Measurements from ENCODE around the gene BABAM2. TPM values are rescaled to one million over a fixed set of nuclear protein-coding genes. Genes with fewer than 3 reads are reported as not detected.

The BABAM2 gene
- total RNA-seq, 4 donors from 2014 or later, result 57.2 to 72.2 (median 67.5) TPM

DNA sequence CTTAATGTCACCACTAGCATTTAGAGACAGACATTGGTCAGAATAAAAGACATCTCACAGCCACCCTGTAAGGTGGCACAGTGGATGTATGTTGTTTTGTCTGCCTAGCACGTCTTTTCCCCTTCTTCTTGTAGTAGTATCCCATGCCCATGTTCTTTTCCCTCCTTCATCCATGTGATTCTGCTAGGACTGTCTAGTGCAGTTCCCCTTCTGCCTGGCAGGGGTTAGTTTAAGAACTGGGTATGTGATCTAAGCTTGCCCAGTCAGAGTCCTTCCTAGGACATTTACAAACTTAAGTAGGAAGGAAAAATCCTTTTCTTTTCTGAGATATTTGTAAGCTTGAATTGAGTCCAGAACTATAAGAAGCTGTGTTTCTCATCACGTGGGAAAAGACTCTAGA is 172.3 kb downstream of the BABAM2 start:
- DNase-seq (no peak), ATAC-seq (no peak)
- in situ Hi-C loops (cut with MboI; ENCODE audit: low sequenced_read_pairs in 4 of 4), result no loop called here
- H3K9me3 ChIP-seq, result no peaks in the 10 kb centered on the region
- TF ChIP-seq, protein P1, sequence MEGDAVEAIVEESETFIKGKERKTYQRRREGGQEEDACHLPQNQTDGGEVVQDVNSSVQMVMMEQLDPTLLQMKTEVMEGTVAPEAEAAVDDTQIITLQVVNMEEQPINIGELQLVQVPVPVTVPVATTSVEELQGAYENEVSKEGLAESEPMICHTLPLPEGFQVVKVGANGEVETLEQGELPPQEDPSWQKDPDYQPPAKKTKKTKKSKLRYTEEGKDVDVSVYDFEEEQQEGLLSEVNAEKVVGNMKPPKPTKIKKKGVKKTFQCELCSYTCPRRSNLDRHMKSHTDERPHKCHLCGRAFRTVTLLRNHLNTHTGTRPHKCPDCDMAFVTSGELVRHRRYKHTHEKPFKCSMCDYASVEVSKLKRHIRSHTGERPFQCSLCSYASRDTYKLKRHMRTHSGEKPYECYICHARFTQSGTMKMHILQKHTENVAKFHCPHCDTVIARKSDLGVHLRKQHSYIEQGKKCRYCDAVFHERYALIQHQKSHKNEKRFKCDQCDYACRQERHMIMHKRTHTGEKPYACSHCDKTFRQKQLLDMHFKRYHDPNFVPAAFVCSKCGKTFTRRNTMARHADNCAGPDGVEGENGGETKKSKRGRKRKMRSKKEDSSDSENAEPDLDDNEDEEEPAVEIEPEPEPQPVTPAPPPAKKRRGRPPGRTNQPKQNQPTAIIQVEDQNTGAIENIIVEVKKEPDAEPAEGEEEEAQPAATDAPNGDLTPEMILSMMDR (IDR thresholded peaks at IDR 0.05 in 4 of 5, conservative IDR thresholded peaks at IDR 0.05 in 1 of 5), result no peak
- no peak for TF ChIP-seq POLR2A (IDR thresholded peaks at IDR 0.05)
- intact Hi-C loops (cut with DNase I; ENCODE audit: low total_unique reads), result no loop called here
- no peaks in the 10 kb centered on the region for H3K27me3 ChIP-seq
- H3K36me3 ChIP-seq, result no peaks in the 10 kb centered on the region
- H3K27ac ChIP-seq, result no peak overlapping the region
- no peaks in the 10 kb centered on the region for H3K4me1 ChIP-seq
- H3K4me3 ChIP-seq, result no peak overlapping the region

DNA sequence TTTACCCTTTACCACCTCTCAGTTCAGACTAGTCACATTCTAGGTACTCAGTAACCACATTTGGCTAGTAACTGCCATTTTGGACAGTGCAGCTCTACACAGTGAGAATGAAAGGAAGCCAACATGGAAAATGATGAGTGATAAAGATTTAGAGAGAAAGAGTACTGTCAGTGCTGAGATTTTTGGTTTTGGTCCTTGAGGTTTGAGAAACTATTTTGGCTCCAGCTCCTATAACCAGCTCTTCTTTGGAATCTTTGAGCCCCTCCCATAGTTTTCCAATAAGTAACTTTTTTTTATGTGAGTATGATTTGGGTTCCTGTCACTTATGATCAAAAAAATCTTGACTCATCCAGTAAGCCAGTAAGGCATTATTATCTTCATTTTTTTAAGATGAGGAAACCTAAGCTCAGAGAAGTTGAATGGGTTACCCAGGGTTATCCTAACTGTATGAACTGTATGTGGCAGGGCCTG is 173.0 kb downstream of the BABAM2 start:
- Histone ChIP-seq H3K27ac (no peak overlapping the region), H3K4me1 (no peaks in the 10 kb centered on the region), H3K9me3 (no peaks in the 10 kb centered on the region), H3K4me3 (no peak overlapping the region), H3K27me3 (no peaks in the 10 kb centered on the region), H3K36me3 (no peaks in the 10 kb centered on the region)
- in situ Hi-C loops (cut with MboI; ENCODE audit: low sequenced_read_pairs in 4 of 4), result no loop called here
- no peak for TF ChIP-seq POLR2A (IDR thresholded peaks at IDR 0.05)
- TF ChIP-seq, protein P1 (IDR thresholded peaks at IDR 0.05 in 4 of 5, conservative IDR thresholded peaks at IDR 0.05 in 1 of 5), result no peak
- intact Hi-C loops (cut with DNase I; ENCODE audit: low total_unique reads), result no loop called here
- ATAC-seq (no peak), DNase-seq (no peak)

DNA sequence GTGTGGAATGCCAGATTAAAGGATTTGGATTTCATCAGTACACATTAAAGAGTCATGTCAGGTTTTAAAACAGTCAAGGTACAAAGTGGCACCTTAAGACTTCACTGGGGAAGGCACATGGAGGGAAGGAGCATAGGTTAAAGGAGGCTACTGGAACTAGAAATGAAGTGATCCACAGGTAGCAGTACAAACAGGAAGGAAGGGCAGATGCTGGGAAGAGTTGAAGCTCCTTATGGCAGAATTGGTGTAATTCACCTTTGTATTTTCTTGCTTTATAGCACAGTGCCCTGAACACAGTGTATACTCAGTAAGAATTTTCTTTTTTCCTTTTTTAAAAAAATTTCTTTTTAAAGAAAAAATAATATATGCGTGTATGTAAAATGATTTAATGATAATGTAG is 177.1 kb downstream of the BABAM2 start:
- Histone ChIP-seq H3K4me1 (peaks cover 9 to 14% of the 10 kb centered on the region in 2 donors), H3K4me3 (no peak overlapping the region)

DNA sequence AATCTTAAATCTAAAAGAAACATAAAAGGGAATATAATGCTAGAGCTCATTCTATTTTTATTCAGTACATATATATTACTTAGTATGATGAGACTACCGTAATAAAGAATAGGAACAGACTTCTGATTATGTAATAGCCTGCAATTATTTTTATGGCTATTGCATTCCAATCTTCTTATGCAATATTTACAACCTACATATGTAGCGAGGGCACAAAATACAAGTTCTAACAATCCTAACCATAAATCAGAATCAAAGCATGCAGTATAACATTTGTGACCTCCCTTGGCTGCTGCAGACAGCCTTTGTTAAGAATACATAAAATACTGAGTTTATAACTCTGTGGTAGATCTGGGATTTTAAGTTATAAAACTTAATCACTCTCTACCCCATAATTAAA is 177.6 kb downstream of the BABAM2 start:
- Histone ChIP-seq H3K4me3 (no peak overlapping the region), H3K9me3 (no peaks in the 10 kb centered on the region), H3K4me1 (peaks cover 9 to 14% of the 10 kb centered on the region in 2 donors), H3K27me3 (no peaks in the 10 kb centered on the region), H3K36me3 (no peaks in the 10 kb centered on the region), H3K27ac (no peak overlapping the region)
- no peak for ATAC-seq
- in situ Hi-C loops (cut with MboI; ENCODE audit: low sequenced_read_pairs in 4 of 4) (no loop called here), intact Hi-C loops (cut with DNase I; ENCODE audit: low total_unique reads) (no loop called here)
- DNase-seq, result no peak
- TF ChIP-seq, protein P1 (IDR thresholded peaks at IDR 0.05 in 4 of 5, conservative IDR thresholded peaks at IDR 0.05 in 1 of 5), result no peak
- no peak for TF ChIP-seq POLR2A (IDR thresholded peaks at IDR 0.05)

More for the DNA sequence above, 177.1 kb downstream of the BABAM2 start:
- Histone ChIP-seq H3K27me3 (no peaks in the 10 kb centered on the region), H3K36me3 (no peaks in the 10 kb centered on the region), H3K9me3 (no peaks in the 10 kb centered on the region), H3K27ac (no peak overlapping the region)
- DNase-seq, result no peak
- in situ Hi-C loops (cut with MboI; ENCODE audit: low sequenced_read_pairs in 4 of 4), result no loop called here
- intact Hi-C loops (cut with DNase I; ENCODE audit: low total_unique reads), result no loop called here
- ATAC-seq, result no peak
- TF ChIP-seq, protein P1 (IDR thresholded peaks at IDR 0.05 in 4 of 5, conservative IDR thresholded peaks at IDR 0.05 in 1 of 5), result no peak
- TF ChIP-seq POLR2A (IDR thresholded peaks at IDR 0.05), result no peak

DNA sequence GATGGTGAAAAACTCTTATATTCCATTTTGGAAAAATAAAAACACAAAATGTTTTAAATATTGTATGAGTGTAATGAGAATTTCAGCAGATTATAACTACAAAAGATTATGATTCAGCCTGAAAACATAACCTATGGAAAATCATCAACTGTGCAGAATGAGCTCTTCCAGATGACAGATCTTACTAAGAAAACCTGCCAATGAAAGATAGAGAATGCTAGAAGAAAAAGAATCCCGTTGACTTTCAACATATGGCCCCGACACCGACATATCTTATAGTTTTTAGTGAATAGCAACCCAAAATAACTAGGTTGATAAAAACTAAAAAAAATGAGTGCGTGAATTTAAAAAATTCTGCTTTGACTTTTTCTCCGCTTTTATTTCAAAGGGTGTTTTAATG is 178.0 kb downstream of the BABAM2 start:
- DNase-seq, result no peak
- in situ Hi-C loops (cut with MboI; ENCODE audit: low sequenced_read_pairs in 4 of 4), result no loop called here
- ATAC-seq, result no peak
- Histone ChIP-seq H3K27ac (no peak overlapping the region), H3K27me3 (no peaks in the 10 kb centered on the region), H3K4me3 (no peak overlapping the region), H3K4me1 (peaks cover 9 to 14% of the 10 kb centered on the region in 2 donors), H3K9me3 (no peaks in the 10 kb centered on the region), H3K36me3 (no peaks in the 10 kb centered on the region)
- intact Hi-C loops (cut with DNase I; ENCODE audit: low total_unique reads), result no loop called here
- TF ChIP-seq, protein P1 (IDR thresholded peaks at IDR 0.05 in 4 of 5, conservative IDR thresholded peaks at IDR 0.05 in 1 of 5), result no peak
- no peak for TF ChIP-seq POLR2A (IDR thresholded peaks at IDR 0.05)

Measured in gastrocnemius medialis (tissue), 4 donors.